ENCODE results near the gene PROSER3. TPM values are rescaled to one million over a fixed set of nuclear protein-coding genes. Genes with fewer than 3 reads are reported as not detected.

PROSER3 gene
- total RNA-seq, 4 donors from 2014 or later = 9.6 to 23.8 (median 17.1) TPM

GRCh38 chr19:35784503-35785338 is 26.7 kb downstream of the PROSER3 start:
- Histone ChIP-seq H3K27me3 (no peaks in the 10 kb centered on the region), H3K36me3 (peaks cover 53% of the 10 kb centered on the region), H3K4me3 (no peak overlapping the region), H3K27ac (no peak overlapping the region), H3K4me1 (no peaks in the 10 kb centered on the region), H3K9me3 (no peaks in the 10 kb centered on the region)
- 80% methylated on average over 36 of the region's 45 CpGs for WGBS
- TF ChIP-seq EP300 (IDR thresholded peaks at IDR 0.05) = no peak
- TF ChIP-seq CTCF (IDR thresholded peaks at IDR 0.05) = no peak
- TF ChIP-seq POLR2A (IDR thresholded peaks at IDR 0.05) = no peak
- TF ChIP-seq POLR2AphosphoS5 (IDR thresholded peaks at IDR 0.05) = no peak
- no peak for DNase-seq (ENCODE audit: low spot score in 2 of 2)

- TF ChIP-seq POLR2A (IDR thresholded peaks at IDR 0.05) (no peak), EP300 (IDR thresholded peaks at IDR 0.05) (no peak), CTCF (IDR thresholded peaks at IDR 0.05) (no peak)
- peaks cover 47% of the 10 kb centered on the region for H3K36me3 ChIP-seq
- no peak for DNase-seq (ENCODE audit: low spot score in 2 of 2)
- no peak overlapping the region for H3K4me3 ChIP-seq
- H3K9me3 ChIP-seq = no peaks in the 10 kb centered on the region
- H3K27ac ChIP-seq = no peak overlapping the region
- no peaks in the 10 kb centered on the region for H3K4me1 ChIP-seq
- no peaks in the 10 kb centered on the region for H3K27me3 ChIP-seq
- 100% methylated on average over 3 of the region's 10 CpGs for WGBS
Observed at GRCh38 chr19:35785339-35785627, 27.3 kb downstream of the PROSER3 start.

GRCh38 chr19:35786299-35787160 is 28.6 kb downstream of the PROSER3 start:
- H3K27ac ChIP-seq = no peak overlapping the region
- no peaks in the 10 kb centered on the region for H3K4me1 ChIP-seq
- H3K4me3 ChIP-seq = no peak overlapping the region
- H3K27me3 ChIP-seq = no peaks in the 10 kb centered on the region
- TF ChIP-seq CTCF (IDR thresholded peaks at IDR 0.05) (no peak), POLR2AphosphoS5 (IDR thresholded peaks at IDR 0.05) (no peak)
- WGBS = 88% methylated on average over 13 of the region's 31 CpGs
- H3K9me3 ChIP-seq = no peaks in the 10 kb centered on the region
- H3K36me3 ChIP-seq = peaks cover 35% of the 10 kb centered on the region
- DNase-seq (ENCODE audit: low spot score in 2 of 2) = no peak

GRCh38 chr19:35787227-35787799 is 29.3 kb downstream of the PROSER3 start:
- no peak for DNase-seq (ENCODE audit: low spot score in 2 of 2)
- TF ChIP-seq POLR2AphosphoS5 (IDR thresholded peaks at IDR 0.05) (no peak), EP300 (IDR thresholded peaks at IDR 0.05) (no peak), CTCF (IDR thresholded peaks at IDR 0.05) (no peak), POLR2A (IDR thresholded peaks at IDR 0.05) (no peak)
- WGBS = 100% methylated on average over 3 of the region's 15 CpGs

More at GRCh38 chr19:35787227-35787799, 29.3 kb downstream of the PROSER3 start:
- Histone ChIP-seq H3K4me3 (no peak overlapping the region), H3K9me3 (no peaks in the 10 kb centered on the region), H3K27me3 (no peaks in the 10 kb centered on the region), H3K27ac (no peak overlapping the region), H3K36me3 (peaks cover 27% of the 10 kb centered on the region), H3K4me1 (no peaks in the 10 kb centered on the region)

All from suprapubic skin (tissue), 4 donors.